Lower lobe of right lung (tissue), 2 donors: Measurements from ENCODE around the gene UBAC2. TPM values are rescaled to one million over a fixed set of nuclear protein-coding genes. Genes with fewer than 3 reads are reported as not detected.

Experiments
- ATAC-seq, 2 donors: fragments of 200-7000 bp; cut with Tn5 transposase; one replicate each; pipeline ENCODE4 v1.9.1; 2020 to 2022; ENCODE audit warnings: mild to moderate bottlenecking in 2 of 2, moderate library complexity in 2 of 2
- DNase-seq: peaks from one replicate; pipeline ENCODE4 v3.0.0-alpha.2; 2020
- H3K27ac ChIP-seq: fragments of 200-600 bp; one replicate; pipeline ENCODE4 v1.8.0; 2022
- H3K27me3 ChIP-seq: fragments of 200-600 bp; one replicate; pipeline ENCODE4 v1.8.0; 2022; ENCODE audit warnings: low read depth
- H3K36me3 ChIP-seq: fragments of 200-600 bp; one replicate; pipeline ENCODE4 v1.8.0; 2022; ENCODE audit warnings: mild to moderate bottlenecking
- H3K4me1 ChIP-seq: fragments of 200-600 bp; one replicate; pipeline ENCODE4 v1.8.0; 2022
- H3K4me3 ChIP-seq: fragments of 200-600 bp; one replicate; pipeline ENCODE4 v1.8.0; 2022; ENCODE audit warnings: mild to moderate bottlenecking
- H3K9me3 ChIP-seq: fragments of 200-600 bp; one replicate; pipeline ENCODE4 v1.8.0; 2022
- intact Hi-C: fragments of 100-400 bp; cut with DNase I; formaldehyde crosslinking; loops from one replicate; pipeline ENCODE4 v1.11.0; 2022
- total RNA-seq: library from RNA; stranded (reverse); fragmentation: NEBNext Ultra II Directional; extraction: Animal tissue kit (Norgen Biotek cat#: 25700); gene quantifications from one replicate; pipeline ENCODE4 v1.2.1, GENCODE V29; 2021
- TF ChIP-seq, protein P1 (sequence below): fragments of 200-600 bp; IDR thresholded peaks from one replicate; pipeline ENCODE4 v1.8.0; 2022; ENCODE audit warnings: antibody characterized with exemption, mild to moderate bottlenecking
- donor health status: DM: no; HTN: yes; CAD: no; lungs with severe emphysema.

Gene UBAC2
- total RNA-seq, 1 donor from 2014 or later = 44.5 TPM

DNA sequence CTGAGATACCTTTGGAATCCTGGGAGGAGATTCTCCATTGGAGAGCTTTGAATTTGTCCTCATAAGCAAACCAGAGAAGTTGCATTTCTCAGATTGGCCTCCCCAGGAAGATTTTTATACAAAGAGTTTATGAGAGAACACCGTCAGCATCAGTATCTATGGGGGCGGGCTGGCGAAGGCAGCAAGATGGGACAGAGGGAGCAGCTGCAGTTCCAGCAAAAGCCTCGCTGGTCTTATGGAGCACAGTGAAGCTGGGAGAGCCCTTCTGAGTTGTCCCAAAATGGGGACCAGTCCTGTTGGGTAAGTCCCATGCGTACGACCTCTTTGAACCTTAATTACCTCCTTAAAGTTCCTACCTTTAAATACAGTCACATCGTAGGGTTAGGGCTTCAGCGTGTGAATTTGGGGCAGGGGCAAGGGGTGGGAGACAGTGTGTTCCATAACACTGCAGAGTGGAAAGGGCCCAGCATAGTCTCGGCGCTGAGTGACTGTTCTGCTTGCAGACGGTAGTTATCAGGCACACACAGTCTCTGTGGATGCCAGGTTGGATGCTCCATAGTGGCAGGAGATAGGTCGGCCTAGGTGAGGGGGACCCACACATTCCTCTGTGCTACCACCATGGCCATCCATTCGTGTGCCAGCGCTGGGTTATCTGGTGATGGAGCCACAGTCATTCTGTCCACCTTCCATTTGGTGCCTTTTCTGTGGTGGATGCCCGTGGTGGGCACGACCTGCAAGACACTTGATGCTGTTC, 141.5 kb downstream of the UBAC2 start:
- intact Hi-C loops = no loop called here
- TF ChIP-seq, protein P1, sequence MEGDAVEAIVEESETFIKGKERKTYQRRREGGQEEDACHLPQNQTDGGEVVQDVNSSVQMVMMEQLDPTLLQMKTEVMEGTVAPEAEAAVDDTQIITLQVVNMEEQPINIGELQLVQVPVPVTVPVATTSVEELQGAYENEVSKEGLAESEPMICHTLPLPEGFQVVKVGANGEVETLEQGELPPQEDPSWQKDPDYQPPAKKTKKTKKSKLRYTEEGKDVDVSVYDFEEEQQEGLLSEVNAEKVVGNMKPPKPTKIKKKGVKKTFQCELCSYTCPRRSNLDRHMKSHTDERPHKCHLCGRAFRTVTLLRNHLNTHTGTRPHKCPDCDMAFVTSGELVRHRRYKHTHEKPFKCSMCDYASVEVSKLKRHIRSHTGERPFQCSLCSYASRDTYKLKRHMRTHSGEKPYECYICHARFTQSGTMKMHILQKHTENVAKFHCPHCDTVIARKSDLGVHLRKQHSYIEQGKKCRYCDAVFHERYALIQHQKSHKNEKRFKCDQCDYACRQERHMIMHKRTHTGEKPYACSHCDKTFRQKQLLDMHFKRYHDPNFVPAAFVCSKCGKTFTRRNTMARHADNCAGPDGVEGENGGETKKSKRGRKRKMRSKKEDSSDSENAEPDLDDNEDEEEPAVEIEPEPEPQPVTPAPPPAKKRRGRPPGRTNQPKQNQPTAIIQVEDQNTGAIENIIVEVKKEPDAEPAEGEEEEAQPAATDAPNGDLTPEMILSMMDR = no peak
- Histone ChIP-seq H3K4me3 (no peak overlapping the region), H3K27me3 (no peaks in the 10 kb centered on the region), H3K27ac (no peak overlapping the region), H3K9me3 (no peaks in the 10 kb centered on the region), H3K36me3 (peaks cover 60% of the 10 kb centered on the region), H3K4me1 (no peaks in the 10 kb centered on the region)
- ATAC-seq = no peak
- no peak for DNase-seq

DNA sequence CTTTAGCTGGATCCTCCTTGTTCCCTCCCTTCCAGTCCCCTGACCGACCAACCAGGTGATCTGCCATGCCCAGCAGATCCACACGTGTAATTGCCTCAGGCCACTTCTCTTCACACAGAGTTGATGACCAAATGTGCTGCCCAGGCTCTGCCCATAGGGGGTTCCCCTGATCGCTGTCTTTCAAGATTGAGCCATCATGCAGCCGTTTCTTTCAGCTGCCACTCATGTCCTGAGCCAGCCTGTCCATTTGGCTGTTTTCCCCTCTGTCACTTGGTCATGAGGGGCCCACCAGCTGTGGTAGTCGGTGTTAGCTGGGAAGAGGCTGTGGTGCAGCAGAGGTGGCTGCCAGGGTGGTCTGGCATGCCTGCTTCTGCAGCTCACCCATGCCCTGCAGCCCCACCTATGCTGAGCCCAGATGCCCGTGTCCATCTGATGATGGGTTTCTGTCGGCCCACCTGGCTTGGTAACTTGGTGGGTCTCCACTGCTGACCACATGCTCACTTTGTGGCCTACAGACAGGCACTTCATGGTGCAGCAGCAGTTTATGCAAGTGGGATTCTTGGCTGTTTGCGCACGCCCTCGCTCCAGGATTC, 142.2 kb downstream of the UBAC2 start:
- Histone ChIP-seq H3K27me3 (no peaks in the 10 kb centered on the region), H3K4me3 (no peak overlapping the region), H3K36me3 (peaks cover 67% of the 10 kb centered on the region), H3K27ac (no peak overlapping the region), H3K9me3 (no peaks in the 10 kb centered on the region), H3K4me1 (no peaks in the 10 kb centered on the region)
- DNase-seq = no peak
- intact Hi-C loops = no loop called here
- ATAC-seq = no peak
- TF ChIP-seq, protein P1 = no peak

DNA sequence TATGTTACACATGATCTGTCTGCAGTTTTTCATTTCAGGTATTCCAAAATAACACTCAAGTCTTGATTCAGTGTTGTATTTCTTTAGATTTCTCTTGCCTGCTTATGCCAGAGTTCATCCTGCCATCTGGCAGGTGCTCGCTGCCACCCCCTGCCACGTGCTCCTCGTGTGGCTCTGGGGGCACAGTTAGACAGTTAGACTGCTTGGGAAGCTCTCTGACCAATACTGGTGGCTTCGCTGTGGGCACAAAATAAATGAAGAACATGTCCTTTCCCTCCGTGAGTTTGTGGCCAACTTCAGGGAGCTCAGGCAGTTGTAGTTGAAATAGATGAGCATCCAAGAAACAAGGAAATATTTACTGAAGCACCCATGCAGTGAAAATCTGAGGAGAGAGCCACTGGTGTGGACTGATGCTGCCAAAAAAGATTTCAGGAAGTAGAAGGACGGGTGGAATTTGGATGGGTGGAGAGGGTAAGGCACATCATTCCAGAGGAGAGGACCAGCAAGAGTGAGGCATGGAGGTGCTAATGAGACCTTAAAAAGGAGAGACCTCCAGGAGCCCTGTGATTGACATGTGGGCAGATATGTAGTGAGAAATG, 144.1 kb downstream of the UBAC2 start:
- no peak for ATAC-seq
- TF ChIP-seq, protein P1 = no peak
- Histone ChIP-seq H3K36me3 (peaks cover 86% of the 10 kb centered on the region), H3K9me3 (no peaks in the 10 kb centered on the region), H3K27me3 (no peaks in the 10 kb centered on the region), H3K27ac (no peak overlapping the region), H3K4me3 (no peak overlapping the region), H3K4me1 (no peaks in the 10 kb centered on the region)
- intact Hi-C loops = no loop called here
- no peak for DNase-seq

DNA sequence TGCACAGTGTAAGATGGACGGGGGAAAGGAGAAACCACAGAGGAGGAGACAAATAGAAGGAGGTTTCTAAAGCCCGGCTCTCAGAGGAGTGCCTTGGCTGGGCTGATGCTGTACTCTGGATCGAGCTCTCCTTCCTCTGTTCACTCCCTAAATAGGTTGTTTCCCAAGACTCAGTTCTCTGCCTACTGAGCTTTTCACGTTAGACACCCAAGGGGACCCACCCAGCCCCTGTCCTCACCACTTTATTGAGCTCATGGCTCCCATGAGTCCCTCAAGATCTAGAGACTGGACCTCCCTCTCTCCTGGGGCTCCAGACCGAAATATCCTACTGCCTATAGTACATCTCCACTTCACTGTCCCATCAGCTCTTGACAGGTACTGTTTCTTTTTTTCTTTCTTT, 144.7 kb downstream of the UBAC2 start:
- no peaks in the 10 kb centered on the region for H3K4me1 ChIP-seq
- H3K9me3 ChIP-seq = no peaks in the 10 kb centered on the region
- no peak for ATAC-seq
- no peaks in the 10 kb centered on the region for H3K27me3 ChIP-seq
- H3K27ac ChIP-seq = no peak overlapping the region
- no peak overlapping the region for H3K4me3 ChIP-seq
- TF ChIP-seq, protein P1 = no peak
- no peak for DNase-seq
- peaks cover 84% of the 10 kb centered on the region for H3K36me3 ChIP-seq
- intact Hi-C loops = no loop called here

DNA sequence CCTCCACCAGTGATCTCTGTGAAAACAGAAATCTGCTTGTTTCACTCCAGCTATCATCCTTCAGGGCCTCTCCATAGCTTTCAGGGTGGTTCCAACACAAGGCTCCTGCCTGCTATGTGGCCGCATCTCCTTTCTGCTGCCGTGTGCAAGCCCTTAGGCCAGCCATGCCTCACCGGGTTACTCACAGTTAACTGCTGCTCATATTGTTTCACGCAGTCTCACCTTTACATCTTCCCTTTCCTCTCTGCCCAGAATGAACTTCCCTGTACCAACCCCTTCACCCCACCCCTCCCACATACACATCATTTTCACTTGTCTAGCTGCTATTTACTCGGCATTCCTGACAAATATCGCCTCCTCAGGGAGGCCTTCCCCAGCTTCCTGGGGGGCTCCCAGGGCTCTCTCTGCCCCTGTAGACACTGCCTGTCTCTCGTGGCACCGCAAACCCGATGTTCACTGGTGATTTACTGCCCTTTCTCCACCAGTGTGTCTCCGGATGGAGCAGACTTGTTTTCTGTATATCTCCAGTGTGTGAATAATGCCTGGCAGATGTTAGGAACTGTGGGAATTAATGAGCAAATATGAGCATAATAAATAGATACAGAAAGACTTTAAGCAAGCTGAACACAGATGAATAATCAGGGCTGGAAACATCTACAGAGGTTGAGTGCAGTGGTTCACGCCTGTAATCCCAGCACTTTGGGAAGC, 145.8 kb downstream of the UBAC2 start:
- no peak for DNase-seq
- H3K36me3 ChIP-seq = peaks cover 73% of the 10 kb centered on the region
- ATAC-seq = no peak
- TF ChIP-seq, protein P1 = no peak
- no peak overlapping the region for H3K4me3 ChIP-seq
- H3K27ac ChIP-seq = no peak overlapping the region
- no peaks in the 10 kb centered on the region for H3K4me1 ChIP-seq
- intact Hi-C loops = no loop called here
- no peaks in the 10 kb centered on the region for H3K9me3 ChIP-seq
- H3K27me3 ChIP-seq = no peaks in the 10 kb centered on the region
